Measurements from ENCODE around the gene MME.
"Not testable (repeated sequence)": the region's sequence is repeated elsewhere in the genome, so short reads cannot be mapped to it uniquely, and the experiment has no call there.

Gene MME

GRCh38 chr3:155086051-155086450 lies 5.9 kb downstream of the MME start:
- DNase-seq = no peak

- DNase-seq = no peak
These were observed 8.7 kb downstream of the MME start for GRCh38 chr3:155088706-155089345.

DNA sequence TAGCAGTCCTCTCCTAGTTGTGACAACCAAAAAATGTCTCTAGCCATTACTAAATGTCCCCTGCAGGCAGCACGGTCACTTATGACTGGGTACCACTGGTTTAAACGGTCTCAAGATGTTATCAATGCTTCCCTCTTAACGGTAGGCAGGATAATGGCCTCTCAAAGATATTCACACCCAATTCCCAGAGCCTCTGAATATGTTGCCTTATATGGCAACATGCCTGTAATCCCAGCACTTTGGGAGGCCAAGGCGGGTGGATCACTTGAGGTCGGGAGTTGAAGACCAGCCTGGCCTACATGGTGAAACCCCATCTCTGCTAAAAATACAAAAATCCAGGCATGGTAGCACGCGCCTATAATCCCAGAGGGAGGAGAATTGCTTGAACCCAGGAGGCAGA lies 9.4 kb downstream of the MME start:
- DNase-seq = no peak

GRCh38 chr3:155093261-155093660 lies 13.1 kb downstream of the MME start:
- DNase-seq = no peak

DNA sequence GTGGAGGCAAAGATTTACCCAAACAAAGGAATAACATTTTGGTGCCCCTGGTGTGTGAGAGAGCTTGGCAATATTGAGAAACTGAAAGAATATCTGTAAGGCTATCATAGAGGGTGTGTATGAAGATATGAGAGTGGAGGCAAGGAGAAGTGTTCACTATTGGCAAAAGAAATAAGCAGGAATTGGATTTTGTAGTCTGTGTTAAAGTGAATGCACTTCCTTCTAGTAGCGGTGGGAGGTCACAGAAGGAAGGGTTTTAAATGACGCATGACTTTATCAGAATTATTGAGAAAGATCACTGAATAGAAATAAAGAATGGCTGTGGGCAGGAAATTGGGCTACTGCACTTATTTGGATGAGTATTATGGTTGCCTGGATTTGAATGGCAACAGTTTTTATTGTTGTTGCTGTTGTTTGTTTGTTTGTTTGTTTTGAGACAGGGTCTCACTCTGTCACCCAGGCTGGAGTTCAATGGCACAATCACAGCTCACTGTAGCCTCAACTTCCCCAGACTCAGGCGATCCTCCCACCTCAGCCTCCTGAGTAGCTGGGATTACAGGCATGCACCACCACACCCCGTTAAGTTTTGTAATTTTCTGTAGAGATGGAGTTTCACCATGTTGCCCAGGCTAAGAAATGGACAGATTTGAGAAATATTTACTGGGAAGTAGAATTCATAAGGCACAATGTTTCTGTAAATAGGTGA lies 16.3 kb downstream of the MME start:
- DNase-seq = no peak

- DNase-seq = no peak
These were observed 16.9 kb downstream of the MME start for GRCh38 chr3:155097009-155097349.

- no peak for DNase-seq
These were observed 21.3 kb downstream of the MME start for GRCh38 chr3:155101398-155101797.

DNA sequence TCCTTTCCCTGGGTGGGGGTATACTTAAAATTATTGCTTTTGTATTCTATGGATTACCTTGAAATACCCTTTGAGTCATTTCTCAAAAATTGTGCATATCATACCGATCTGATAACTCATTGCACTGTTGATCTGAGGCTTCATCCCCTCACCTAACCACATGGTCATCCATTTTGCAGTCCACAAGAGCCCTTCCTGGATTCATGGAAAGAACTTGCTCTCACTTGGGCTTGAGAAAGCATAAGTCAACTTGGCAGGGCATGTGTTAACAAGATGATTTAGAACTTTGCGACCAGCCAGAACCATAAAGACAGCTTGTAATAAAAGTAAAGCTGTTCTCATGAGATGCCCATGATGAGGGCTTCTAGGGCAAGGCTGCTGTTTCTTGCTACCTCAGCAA lies 22.2 kb downstream of the MME start:
- DNase-seq = no peak

GRCh38 chr3:155103686-155104085 lies 23.6 kb downstream of the MME start:
- DNase-seq = no peak

DNA sequence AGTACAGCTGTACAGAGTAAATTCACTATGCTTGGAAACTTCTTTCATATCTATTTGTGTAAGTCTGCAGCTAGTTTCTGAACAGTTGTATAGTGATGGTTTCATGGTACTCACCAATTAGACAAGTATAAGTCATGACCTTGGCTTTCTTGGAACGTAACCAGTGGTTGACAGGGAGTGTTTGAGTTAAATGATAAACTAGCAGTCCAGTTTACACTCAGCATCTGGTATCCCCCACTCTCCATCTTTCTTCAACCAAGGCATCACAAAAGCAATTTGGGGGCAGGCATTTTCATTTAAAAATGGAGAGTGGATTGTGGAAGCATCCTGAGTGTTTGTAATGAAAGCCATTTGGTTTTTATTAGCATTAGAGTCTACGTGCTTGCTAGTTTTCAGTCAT lies 26.0 kb downstream of the MME start:
- DNase-seq = no peak

DNA sequence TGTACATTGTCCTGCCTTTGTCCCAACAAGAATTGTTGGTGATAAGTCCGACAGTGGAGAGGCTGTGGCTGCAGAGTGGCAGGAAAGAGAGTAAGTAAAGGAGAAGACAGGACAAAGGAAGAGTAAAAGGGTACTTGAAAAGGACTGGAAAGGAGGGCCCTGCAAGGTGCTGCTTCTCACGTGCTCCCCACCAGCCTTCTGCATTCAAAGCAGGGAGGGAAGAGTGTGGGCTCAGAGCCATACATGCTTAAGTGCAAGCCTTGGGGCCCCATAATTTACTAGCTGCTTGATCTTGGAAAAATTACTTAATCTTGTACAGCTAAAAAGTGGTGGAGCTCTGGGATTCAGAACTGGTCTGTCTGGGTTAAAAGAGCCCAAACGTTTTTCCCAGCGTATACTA lies 29.9 kb downstream of the MME start:
- no peak for DNase-seq

GRCh38 chr3:155110996-155111901 lies 31.1 kb downstream of the MME start:
- DNase-seq = no peak

DNA sequence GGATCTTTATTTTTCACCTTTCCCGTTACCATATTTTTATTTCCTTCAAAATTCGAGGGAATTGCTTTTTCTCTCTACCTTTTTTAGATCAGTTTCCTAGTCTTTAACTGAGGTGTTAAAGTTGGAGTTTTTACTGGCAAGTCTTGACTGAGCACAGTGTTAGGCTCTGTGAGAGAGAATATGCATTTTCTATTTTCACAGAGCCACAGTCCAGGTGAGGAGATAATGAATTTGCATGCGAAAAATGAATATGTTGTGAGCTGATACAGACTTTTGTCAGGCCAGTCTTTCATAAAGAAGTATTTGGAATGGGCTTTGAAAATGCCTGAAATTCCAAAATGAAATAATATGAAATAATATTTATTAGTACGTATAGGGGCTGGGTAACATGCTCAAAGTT lies 31.9 kb downstream of the MME start:
- no peak for DNase-seq

- no peak for DNase-seq
These were observed 32.7 kb downstream of the MME start for GRCh38 chr3:155112661-155113389.

- not testable (repeated sequence) for DNase-seq
These were observed 44.6 kb downstream of the MME start for GRCh38 chr3:155124745-155125144.

GRCh38 chr3:155129396-155129795 lies 49.3 kb downstream of the MME start:
- DNase-seq = no peak

GRCh38 chr3:155130001-155130400 lies 49.9 kb downstream of the MME start:
- DNase-seq = no peak

GRCh38 chr3:155131104-155131503 lies 51.0 kb downstream of the MME start:
- no peak for DNase-seq

DNA sequence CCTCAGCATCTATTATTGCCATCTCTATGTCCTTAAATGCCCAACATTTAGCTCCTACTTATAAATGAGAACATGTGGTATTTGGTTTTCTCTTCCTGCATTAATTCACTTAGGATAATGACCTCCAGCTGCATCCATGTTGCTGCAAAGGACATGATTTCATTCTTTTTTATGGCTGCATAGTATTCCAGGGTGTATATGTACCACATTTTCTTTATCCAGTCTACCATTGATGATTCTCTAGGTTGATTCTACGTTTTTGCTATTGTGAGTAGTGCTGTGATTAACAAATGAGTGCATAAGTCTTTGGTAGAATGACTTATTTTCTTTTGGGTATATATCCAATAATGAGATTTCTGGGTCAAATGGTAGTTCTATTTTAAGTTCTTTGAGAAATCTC lies 54.2 kb downstream of the MME start:
- DNase-seq = not testable (repeated sequence)

DNA sequence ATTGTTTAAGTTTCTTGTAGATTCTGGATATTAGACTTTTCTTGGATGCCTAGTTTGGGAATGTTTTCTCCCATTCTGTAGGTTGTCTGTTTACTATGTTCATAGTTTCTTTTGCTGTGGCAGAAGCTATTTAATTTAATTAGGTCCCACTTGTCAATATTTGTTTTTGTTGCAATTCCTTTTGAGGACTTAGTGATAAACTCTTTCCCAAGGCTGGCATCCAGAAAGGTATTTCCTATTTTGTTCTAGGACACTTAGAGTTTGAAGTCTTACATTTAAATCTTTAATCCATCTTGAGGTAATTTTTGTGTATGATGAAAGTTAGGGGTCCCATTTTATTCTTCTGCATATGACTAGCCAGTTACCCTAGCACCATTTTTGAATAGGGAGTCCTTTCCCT lies 54.9 kb downstream of the MME start:
- no peak for DNase-seq

DNA sequence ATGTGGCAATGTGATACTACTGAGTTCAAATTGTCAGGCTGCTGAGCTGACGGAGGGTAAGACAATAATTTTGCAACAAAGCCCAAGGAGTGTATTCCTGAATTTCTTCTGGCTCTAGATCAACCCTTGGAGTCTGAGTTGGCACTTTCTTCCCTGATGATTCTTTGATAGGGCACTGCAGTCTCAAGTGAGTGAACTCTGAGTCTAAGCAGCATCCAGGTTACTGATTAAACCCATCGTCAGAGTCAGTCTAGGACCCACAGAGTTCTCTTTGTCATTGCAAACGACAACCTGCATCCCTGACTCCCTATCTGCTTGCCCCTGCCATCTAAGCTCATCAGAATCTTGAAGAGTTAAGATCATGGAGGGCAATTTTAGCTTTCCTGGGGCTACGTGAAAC lies 58.6 kb downstream of the MME start:
- no peak for DNase-seq

GRCh38 chr3:155147588-155147987 lies 67.5 kb downstream of the MME start:
- no peak for DNase-seq

DNA sequence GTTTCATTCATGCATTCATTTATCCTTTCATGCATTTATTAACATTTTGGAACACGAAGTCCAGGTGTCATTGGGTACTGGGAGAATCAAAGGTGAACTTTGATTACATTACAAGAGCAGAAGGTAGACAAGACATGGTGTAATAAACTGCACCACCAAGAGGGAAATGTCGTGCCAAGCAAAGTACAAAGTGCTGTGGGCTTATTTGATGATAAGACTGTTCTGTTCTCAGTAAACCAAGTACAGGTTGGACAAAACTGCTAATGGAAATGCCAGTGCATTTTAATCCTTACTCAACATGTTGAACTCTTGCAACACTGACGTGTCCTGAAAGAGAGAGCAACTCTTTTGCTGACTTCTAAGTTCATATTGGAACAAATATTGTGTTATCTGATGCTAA lies 69.4 kb downstream of the MME start:
- no peak for DNase-seq
